ENCODE measurements around the gene APCS.

DNA sequence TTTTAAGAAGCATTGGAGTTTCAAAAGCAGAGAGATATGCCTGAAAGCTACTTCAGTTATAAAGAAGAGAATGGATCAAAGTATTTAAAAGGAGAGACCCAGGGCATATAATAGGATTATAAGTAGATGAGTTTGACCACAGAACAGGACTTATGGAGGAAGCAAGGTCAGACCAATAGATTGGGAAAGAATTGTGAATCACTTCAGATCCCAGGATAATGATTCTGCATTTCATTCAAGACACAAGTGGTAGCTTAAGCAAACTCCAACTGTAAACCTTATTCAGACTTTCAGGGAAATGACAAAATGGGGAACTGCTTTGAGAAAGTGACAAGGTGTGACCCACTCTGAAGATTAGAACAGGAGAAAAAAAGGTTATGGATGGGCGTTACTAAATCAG, 32.9 kb upstream of the APCS start:
- TF ChIP-seq, protein P1, sequence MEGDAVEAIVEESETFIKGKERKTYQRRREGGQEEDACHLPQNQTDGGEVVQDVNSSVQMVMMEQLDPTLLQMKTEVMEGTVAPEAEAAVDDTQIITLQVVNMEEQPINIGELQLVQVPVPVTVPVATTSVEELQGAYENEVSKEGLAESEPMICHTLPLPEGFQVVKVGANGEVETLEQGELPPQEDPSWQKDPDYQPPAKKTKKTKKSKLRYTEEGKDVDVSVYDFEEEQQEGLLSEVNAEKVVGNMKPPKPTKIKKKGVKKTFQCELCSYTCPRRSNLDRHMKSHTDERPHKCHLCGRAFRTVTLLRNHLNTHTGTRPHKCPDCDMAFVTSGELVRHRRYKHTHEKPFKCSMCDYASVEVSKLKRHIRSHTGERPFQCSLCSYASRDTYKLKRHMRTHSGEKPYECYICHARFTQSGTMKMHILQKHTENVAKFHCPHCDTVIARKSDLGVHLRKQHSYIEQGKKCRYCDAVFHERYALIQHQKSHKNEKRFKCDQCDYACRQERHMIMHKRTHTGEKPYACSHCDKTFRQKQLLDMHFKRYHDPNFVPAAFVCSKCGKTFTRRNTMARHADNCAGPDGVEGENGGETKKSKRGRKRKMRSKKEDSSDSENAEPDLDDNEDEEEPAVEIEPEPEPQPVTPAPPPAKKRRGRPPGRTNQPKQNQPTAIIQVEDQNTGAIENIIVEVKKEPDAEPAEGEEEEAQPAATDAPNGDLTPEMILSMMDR (IDR thresholded peaks at IDR 0.05; ENCODE audit: low read length), result no peak
- no peak for TF ChIP-seq EZH2 (optimal IDR thresholded peaks at IDR 0.05; ENCODE audit: low read depth, low read length)
